ENCODE measurements around the gene EZR. TPM values are rescaled to one million over a fixed set of nuclear protein-coding genes. Genes with fewer than 3 reads are reported as not detected.

EZR gene
- total and polyA plus RNA-seq, 9 of the 15 experiments (the other 6 are each of a cell fraction or from before 2014, with no cell fraction given) = 36.5 to 162 (median 104) TPM

- TF ChIP-seq TFAP4 (CRISPR knock-in tag; IDR thresholded peaks at IDR 0.05; ENCODE audit: borderline replicate concordance) (peak; percentile 93; the same call in 1 of the 2 replicates), MCM7 (IDR thresholded peaks at IDR 0.05) (peak; percentile 98), KHSRP (IDR thresholded peaks at IDR 0.05) (peak; percentile 92), MAZ (CRISPR knock-in tag; conservative IDR thresholded peaks at IDR 0.05 in 1 of 2, IDR thresholded peaks at IDR 0.05 in 1 of 2) (peak; percentile 86 to 94), TGIF2 (CRISPR knock-in tag; IDR thresholded peaks at IDR 0.05) (no peak), ERF (CRISPR knock-in tag; IDR thresholded peaks at IDR 0.05) (no peak), FOXP4 (CRISPR knock-in tag; IDR thresholded peaks at IDR 0.05; ENCODE audit: borderline replicate concordance) (peak; percentile 93; the same call in 1 of the 2 replicates), ZNF324 (CRISPR knock-in tag; IDR thresholded peaks at IDR 0.05) (no peak), PPARD (CRISPR knock-in tag; IDR thresholded peaks at IDR 0.05) (no peak), SNIP1 (IDR thresholded peaks at IDR 0.05; ENCODE audit: low read depth) (peak; percentile 94), KDM5B (IDR thresholded peaks at IDR 0.05; ENCODE audit: insufficient replicate concordance, low read depth, low read length) (no peak), HMG20A (CRISPR knock-in tag; conservative IDR thresholded peaks at IDR 0.05) (no peak), TAF9B (IDR thresholded peaks at IDR 0.05; ENCODE audit: partially characterized antibody) (peak; percentile 95), HNRNPUL1 (IDR thresholded peaks at IDR 0.05; ENCODE audit: low read length) (no peak), TRIM24 (IDR thresholded peaks at IDR 0.05) (peak; percentile 97 to 98)
- TF ChIP-seq, protein P1, sequence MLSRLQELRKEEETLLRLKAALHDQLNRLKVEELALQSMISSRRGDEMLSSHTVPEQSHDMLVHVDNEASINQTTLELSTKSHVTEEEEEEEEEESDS (CRISPR knock-in tag; IDR thresholded peaks at IDR 0.05) = no peak
- TF ChIP-seq, protein P2, sequence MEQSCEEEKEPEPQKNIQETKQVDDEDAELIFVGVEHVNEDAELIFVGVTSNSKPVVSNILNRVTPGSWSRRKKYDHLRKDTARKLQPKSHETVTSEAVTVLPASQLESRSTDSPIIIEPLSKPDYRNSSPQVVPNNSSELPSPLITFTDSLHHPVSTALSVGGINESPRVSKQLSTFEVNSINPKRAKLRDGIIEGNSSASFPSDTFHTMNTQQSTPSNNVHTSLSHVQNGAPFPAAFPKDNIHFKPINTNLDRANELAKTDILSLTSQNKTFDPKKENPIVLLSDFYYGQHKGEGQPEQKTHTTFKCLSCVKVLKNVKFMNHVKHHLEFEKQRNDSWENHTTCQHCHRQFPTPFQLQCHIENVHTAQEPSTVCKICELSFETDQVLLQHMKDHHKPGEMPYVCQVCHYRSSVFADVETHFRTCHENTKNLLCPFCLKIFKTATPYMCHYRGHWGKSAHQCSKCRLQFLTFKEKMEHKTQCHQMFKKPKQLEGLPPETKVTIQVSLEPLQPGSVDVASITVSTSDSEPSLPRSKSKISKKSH (CRISPR knock-in tag; IDR thresholded peaks at IDR 0.05) = no peak
- TF ChIP-seq, protein P3, sequence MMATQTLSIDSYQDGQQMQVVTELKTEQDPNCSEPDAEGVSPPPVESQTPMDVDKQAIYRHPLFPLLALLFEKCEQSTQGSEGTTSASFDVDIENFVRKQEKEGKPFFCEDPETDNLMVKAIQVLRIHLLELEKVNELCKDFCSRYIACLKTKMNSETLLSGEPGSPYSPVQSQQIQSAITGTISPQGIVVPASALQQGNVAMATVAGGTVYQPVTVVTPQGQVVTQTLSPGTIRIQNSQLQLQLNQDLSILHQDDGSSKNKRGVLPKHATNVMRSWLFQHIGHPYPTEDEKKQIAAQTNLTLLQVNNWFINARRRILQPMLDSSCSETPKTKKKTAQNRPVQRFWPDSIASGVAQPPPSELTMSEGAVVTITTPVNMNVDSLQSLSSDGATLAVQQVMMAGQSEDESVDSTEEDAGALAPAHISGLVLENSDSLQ (IDR thresholded peaks at IDR 0.05) = peak; percentile 81
- TF ChIP-seq, protein P4, sequence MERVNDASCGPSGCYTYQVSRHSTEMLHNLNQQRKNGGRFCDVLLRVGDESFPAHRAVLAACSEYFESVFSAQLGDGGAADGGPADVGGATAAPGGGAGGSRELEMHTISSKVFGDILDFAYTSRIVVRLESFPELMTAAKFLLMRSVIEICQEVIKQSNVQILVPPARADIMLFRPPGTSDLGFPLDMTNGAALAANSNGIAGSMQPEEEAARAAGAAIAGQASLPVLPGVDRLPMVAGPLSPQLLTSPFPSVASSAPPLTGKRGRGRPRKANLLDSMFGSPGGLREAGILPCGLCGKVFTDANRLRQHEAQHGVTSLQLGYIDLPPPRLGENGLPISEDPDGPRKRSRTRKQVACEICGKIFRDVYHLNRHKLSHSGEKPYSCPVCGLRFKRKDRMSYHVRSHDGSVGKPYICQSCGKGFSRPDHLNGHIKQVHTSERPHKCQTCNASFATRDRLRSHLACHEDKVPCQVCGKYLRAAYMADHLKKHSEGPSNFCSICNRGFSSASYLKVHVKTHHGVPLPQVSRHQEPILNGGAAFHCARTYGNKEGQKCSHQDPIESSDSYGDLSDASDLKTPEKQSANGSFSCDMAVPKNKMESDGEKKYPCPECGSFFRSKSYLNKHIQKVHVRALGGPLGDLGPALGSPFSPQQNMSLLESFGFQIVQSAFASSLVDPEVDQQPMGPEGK (CRISPR knock-in tag; IDR thresholded peaks at IDR 0.05; ENCODE audit: borderline replicate concordance) = no peak
These were observed 34.1 kb upstream of the EZR start (continued) for GRCh38 chr6:158853072-158853879.
